Measurements from ENCODE around the gene FLT1.

FLT1 gene

GRCh38 chr13:28526876-28527275 lies 31.9 kb upstream of the FLT1 start:
- DNase-seq = no peak

- no peak for DNase-seq
These were observed 27.9 kb upstream of the FLT1 start for GRCh38 chr13:28522871-28523270.

GRCh38 chr13:28513745-28514144 lies 18.8 kb upstream of the FLT1 start:
- no peak for DNase-seq

GRCh38 chr13:28510542-28510941 lies 15.6 kb upstream of the FLT1 start:
- DNase-seq = no peak

- DNase-seq = no peak
These were observed 15.1 kb upstream of the FLT1 start for GRCh38 chr13:28510066-28510465.

- no peak for DNase-seq
These were observed 10.7 kb upstream of the FLT1 start for GRCh38 chr13:28505543-28506135.

GRCh38 chr13:28503182-28503967 lies 8.4 kb upstream of the FLT1 start:
- no peak for DNase-seq

- DNase-seq = no peak
These were observed 6.6 kb upstream of the FLT1 start for GRCh38 chr13:28501547-28501946.

GRCh38 chr13:28499609-28500008 lies 4.7 kb upstream of the FLT1 start:
- DNase-seq = no peak

- no peak for DNase-seq
These were observed 3.7 kb upstream of the FLT1 start for GRCh38 chr13:28498481-28499115.

GRCh38 chr13:28497143-28497876 lies 2.4 kb upstream of the FLT1 start:
- DNase-seq = no peak

- no peak for DNase-seq
These were observed 1.2 kb upstream of the FLT1 start for GRCh38 chr13:28496188-28496564.

GRCh38 chr13:28495538-28496187 lies 735 bp upstream of the FLT1 start:
- DNase-seq = no peak

GRCh38 chr13:28494504-28494777 lies 487 bp downstream of the FLT1 start:
- DNase-seq = peak; percentile 7

GRCh38 chr13:28493740-28494503 lies 1.0 kb downstream of the FLT1 start:
- DNase-seq = no peak

GRCh38 chr13:28492569-28493367 lies 2.2 kb downstream of the FLT1 start:
- peak; percentile 79 for DNase-seq

- no peak for DNase-seq
These were observed 4.9 kb downstream of the FLT1 start for GRCh38 chr13:28490061-28490460.

GRCh38 chr13:28489524-28489931 lies 5.4 kb downstream of the FLT1 start:
- DNase-seq = no peak

- DNase-seq = no peak
These were observed 6.4 kb downstream of the FLT1 start for GRCh38 chr13:28488376-28489005.

- no peak for DNase-seq
These were observed 8.9 kb downstream of the FLT1 start for GRCh38 chr13:28485996-28486543.

- DNase-seq = no peak
These were observed 9.4 kb downstream of the FLT1 start for GRCh38 chr13:28485551-28485950.
